GM19043 (cell line): ENCODE results near the gene PDXK.
A peak's percentile ranks its signal among the peaks of the same experiment; 100 is the strongest.

Experiments
- ATAC-seq: cut with Tn5 transposase; IDR thresholded peaks from one replicate; pipeline ENCODE4 v1.9.1; 2021; ENCODE audit warnings: low read depth; ENCODE audit not compliant: unreplicated experiment

The PDXK gene

GRCh38 chr21:43801006-43801783 is 82.3 kb downstream of the PDXK start:
- ATAC-seq = no peak

GRCh38 chr21:43802713-43803313 is 83.9 kb downstream of the PDXK start:
- no peak for ATAC-seq

GRCh38 chr21:43803558-43804300 is 84.8 kb downstream of the PDXK start:
- ATAC-seq = no peak

GRCh38 chr21:43805275-43805800 is 86.4 kb downstream of the PDXK start:
- peak; percentile 87 for ATAC-seq

GRCh38 chr21:43806017-43806710 is 87.2 kb downstream of the PDXK start:
- no peak for ATAC-seq

- no peak for ATAC-seq
These were observed 89.4 kb downstream of the PDXK start for GRCh38 chr21:43808367-43808766.

- no peak for ATAC-seq
These were observed 89.9 kb downstream of the PDXK start for GRCh38 chr21:43808832-43809251.

- no peak for ATAC-seq
These were observed 90.4 kb downstream of the PDXK start for GRCh38 chr21:43809346-43809799.

GRCh38 chr21:43809853-43810504 is 91.0 kb downstream of the PDXK start:
- no peak for ATAC-seq

- ATAC-seq = peak; percentile 69
These were observed 91.8 kb downstream of the PDXK start for GRCh38 chr21:43810505-43811261.

GRCh38 chr21:43811262-43812105 is 92.6 kb downstream of the PDXK start:
- ATAC-seq = no peak
